Liver (tissue), 9 donors: ENCODE measurements around the gene IL21R. TPM values are rescaled to one million over a fixed set of nuclear protein-coding genes. Genes with fewer than 3 reads are reported as not detected.

ENCODE experiments used
- DNase-seq: peaks from one replicate; pipeline ENCODE4 v3.0.0-alpha.2; 2017; ENCODE audit warnings: low spot score
- H3K27ac ChIP-seq, 2 donors: one replicate each; pipeline ENCODE4 v1.7.0; 2013; ENCODE audit warnings: inconsistent platforms in 2 of 2, low read length in 2 of 2, control low read depth in 1 of 2, low read depth in 1 of 2, mild to moderate bottlenecking in 1 of 2
- H3K27me3 ChIP-seq, 4 donors: one replicate each; pipeline versions ENCODE4 v1.6.1 to v1.7.0; 2013; ENCODE audit warnings: low read length in 3 of 4, inconsistent platforms in 1 of 4, mild to moderate bottlenecking in 1 of 4, moderate library complexity in 1 of 4; ENCODE audit not compliant: control insufficient read depth in 4 of 4, insufficient read depth in 4 of 4
- H3K36me3 ChIP-seq, 4 donors: one replicate each; pipeline versions ENCODE4 v1.6.1 to v1.7.0; 2013; ENCODE audit warnings: low read length in 3 of 4, mild to moderate bottlenecking in 3 of 4, low read depth in 1 of 4, moderate library complexity in 1 of 4; ENCODE audit not compliant: control insufficient read depth in 4 of 4, insufficient read depth in 3 of 4
- H3K4me1 ChIP-seq, 4 donors: one replicate each; pipeline versions ENCODE4 v1.6.1 to v1.7.0; 2013; ENCODE audit warnings: low read length in 3 of 4, mild to moderate bottlenecking in 3 of 4, moderate library complexity in 1 of 4; ENCODE audit not compliant: control insufficient read depth in 4 of 4, insufficient read depth in 4 of 4
- H3K4me3 ChIP-seq, 3 donors: one replicate each; pipeline versions ENCODE4 v1.6.1 to v1.7.0; 2013; ENCODE audit warnings: low read length in 3 of 3, control low read depth in 1 of 3, low read depth in 1 of 3, mild to moderate bottlenecking in 1 of 3
- H3K9ac ChIP-seq, 2 donors: one replicate each; pipeline ENCODE4 v1.7.0; 2013; ENCODE audit warnings: low read length in 2 of 2, mild to moderate bottlenecking in 2 of 2, moderate library complexity in 2 of 2, control low read depth in 1 of 2, low read depth in 1 of 2
- H3K9me3 ChIP-seq, 4 donors: one replicate each; pipeline versions ENCODE4 v1.6.1 to v1.7.0; 2013; ENCODE audit warnings: low read length in 3 of 4; ENCODE audit not compliant: control insufficient read depth in 4 of 4
- EGR1 ChIP-seq, 2 donors: IDR thresholded peaks; 2 replicates each; pipeline ENCODE4 v1.6.1; 2016 to 2018; ENCODE audit warnings: antibody characterized with exemption in 2 of 2, low read depth in 2 of 2
- FOXA1 ChIP-seq: IDR thresholded peaks from 2 replicates; pipeline ENCODE4 v1.6.1; 2016; ENCODE audit warnings: antibody characterized with exemption
- FOXA2 ChIP-seq: IDR thresholded peaks from 2 replicates; pipeline ENCODE4 v1.6.1; 2016; ENCODE audit warnings: antibody characterized with exemption
- GABPA ChIP-seq, 2 donors: IDR thresholded peaks in 1 of 2; conservative IDR thresholded peaks in 1 of 2; 2 replicates each; pipeline ENCODE4 v1.6.1; 2016; ENCODE audit warnings: antibody characterized with exemption in 2 of 2, mild to moderate bottlenecking in 1 of 2, moderate library complexity in 1 of 2
- HNF4A ChIP-seq, 2 donors: conservative IDR thresholded peaks; 2 replicates each; pipeline ENCODE4 v1.6.1; 2016; ENCODE audit warnings: antibody characterized with exemption in 2 of 2, mild to moderate bottlenecking in 2 of 2
- HNF4G ChIP-seq: IDR thresholded peaks from 2 replicates; pipeline ENCODE4 v1.6.1; 2016; ENCODE audit warnings: antibody characterized with exemption
- JUND ChIP-seq, 2 donors: IDR thresholded peaks; 2 replicates each; pipeline ENCODE4 v1.6.1; 2016; ENCODE audit warnings: antibody characterized with exemption in 2 of 2
- NR2F2 ChIP-seq: IDR thresholded peaks from 2 replicates; pipeline ENCODE4 v1.6.1; 2016; ENCODE audit warnings: antibody characterized with exemption
- RAD21 ChIP-seq, 2 donors: IDR thresholded peaks; 2 replicates each; pipeline ENCODE4 v1.6.1; 2016; ENCODE audit warnings: antibody characterized with exemption in 2 of 2, mild to moderate bottlenecking in 2 of 2
- RXRA ChIP-seq, 2 donors: IDR thresholded peaks; 2 replicates each; pipeline ENCODE4 v1.6.1; 2017 to 2018; ENCODE audit warnings: antibody characterized with exemption in 2 of 2, mild to moderate bottlenecking in 1 of 2
- SP1 ChIP-seq: IDR thresholded peaks from 2 replicates; pipeline ENCODE4 v1.6.1; 2018; ENCODE audit warnings: antibody characterized with exemption, mild to moderate bottlenecking
- TAF1 ChIP-seq: conservative IDR thresholded peaks from 2 replicates; pipeline ENCODE4 v1.6.1; 2016; ENCODE audit warnings: antibody characterized with exemption, mild to moderate bottlenecking
- YY1 ChIP-seq: IDR thresholded peaks from 2 replicates; pipeline ENCODE4 v1.6.1; 2016; ENCODE audit warnings: antibody characterized with exemption, mild to moderate bottlenecking
- WGBS: extraction: QIAGEN DNeasy Blood & Tissue Kit; methylation state at CpG from one replicate; pipeline ENCODE4 v1.1.7; 2013; 5-methylcytosine and 5-hydroxymethylcytosine counted together
- polyA plus RNA-seq, 2 donors: library from polyadenylated mRNA; stranded (reverse) in 1 of 2; unstranded in 1 of 2; fragments of 200-250 nt in 1 of 2; fragments of >200 nt in 1 of 2; fragmentation: Nextera tagmentation in 1 of 2; extraction: Ambion mirVana in 1 of 2; gene quantifications; one replicate each; pipeline versions ENCODE4 v1.2.1 to v1.2.3, GENCODE V29; 2013 to 2015
- total RNA-seq, 2 donors: library from RNA; depleted of rRNA; stranded (reverse); fragments of >200 nt; gene quantifications; one replicate each; pipeline ENCODE4 v1.2.3, GENCODE V29; 2014
- TF ChIP-seq, protein P1 (sequence below): IDR thresholded peaks from 2 replicates; pipeline ENCODE4 v1.6.1; 2016; ENCODE audit warnings: antibody characterized with exemption, mild to moderate bottlenecking
- TF ChIP-seq, protein P2 (sequence below): IDR thresholded peaks from 2 replicates; pipeline ENCODE4 v1.6.1; 2016; ENCODE audit warnings: antibody characterized with exemption
- TF ChIP-seq, protein P3 (sequence below): fragments of 150-350 bp; IDR thresholded peaks from 2 replicates; pipeline ENCODE4 v1.5.1; 2017; ENCODE audit warnings: improper control_type of control experiment, low read depth, low read length; ENCODE audit not compliant: missing input control
- TF ChIP-seq, protein P4 (sequence below): IDR thresholded peaks from 2 replicates; pipeline ENCODE4 v1.6.1; 2016; ENCODE audit warnings: antibody characterized with exemption
- TF ChIP-seq, protein P5 (sequence below): IDR thresholded peaks from 2 replicates; pipeline ENCODE4 v1.6.1; 2016; ENCODE audit warnings: antibody characterized with exemption
- donor health status: healthy.
- donor health status: healthy.
- donor health status: healthy.
- donor health status: healthy.
- donor health status: healthy.

The IL21R gene
- total and polyA plus RNA-seq, 4 donors, result 0.19 to 0.84 (median 0.39) TPM

DNA sequence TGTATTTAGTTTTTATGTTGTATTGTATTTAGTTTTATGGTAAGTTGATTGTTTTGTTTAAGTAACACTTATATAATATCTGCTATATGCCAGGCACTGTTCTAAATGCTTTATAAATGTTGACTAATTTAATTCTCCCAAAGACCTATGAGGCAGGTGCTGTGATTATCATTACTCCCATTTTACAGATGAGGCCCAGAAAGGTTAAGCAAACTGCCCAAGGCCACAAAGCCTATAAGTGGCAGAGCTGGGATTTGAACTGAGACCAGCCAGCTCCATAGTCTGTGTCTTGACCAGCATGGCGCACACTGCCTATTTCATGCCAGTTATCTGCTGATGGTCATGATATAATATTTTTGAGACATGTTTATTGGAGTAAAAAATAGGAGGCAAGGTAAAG, 24.0 kb downstream of the IL21R start:
- WGBS, result 93% methylated on average over 1 of the region's 1 CpG
- no peak for DNase-seq
- Histone ChIP-seq H3K27ac (no peak overlapping the region), H3K9ac (no peak overlapping the region), H3K27me3 (no peaks in the 10 kb centered on the region), H3K9me3 (peaks cover 0 to 11% (median under 1%) of the 10 kb centered on the region in 4 donors), H3K36me3 (no peaks in the 10 kb centered on the region), H3K4me1 (no peaks in the 10 kb centered on the region), H3K4me3 (no peak overlapping the region)
- TF ChIP-seq FOXA1 (no peak), RXRA (IDR thresholded peaks at IDR 0.05) (no peak), RAD21 (IDR thresholded peaks at IDR 0.05) (no peak), HNF4G (no peak), EGR1 (IDR thresholded peaks at IDR 0.05; ENCODE audit: low read depth in 2 of 2) (no peak), FOXA2 (no peak), SP1 (no peak), YY1 (no peak), NR2F2 (no peak), JUND (IDR thresholded peaks at IDR 0.05) (no peak), HNF4A (conservative IDR thresholded peaks at IDR 0.05) (no peak), GABPA (IDR thresholded peaks at IDR 0.05 in 1 of 2, conservative IDR thresholded peaks at IDR 0.05 in 1 of 2) (no peak), TAF1 (no peak)
- TF ChIP-seq, protein P1, sequence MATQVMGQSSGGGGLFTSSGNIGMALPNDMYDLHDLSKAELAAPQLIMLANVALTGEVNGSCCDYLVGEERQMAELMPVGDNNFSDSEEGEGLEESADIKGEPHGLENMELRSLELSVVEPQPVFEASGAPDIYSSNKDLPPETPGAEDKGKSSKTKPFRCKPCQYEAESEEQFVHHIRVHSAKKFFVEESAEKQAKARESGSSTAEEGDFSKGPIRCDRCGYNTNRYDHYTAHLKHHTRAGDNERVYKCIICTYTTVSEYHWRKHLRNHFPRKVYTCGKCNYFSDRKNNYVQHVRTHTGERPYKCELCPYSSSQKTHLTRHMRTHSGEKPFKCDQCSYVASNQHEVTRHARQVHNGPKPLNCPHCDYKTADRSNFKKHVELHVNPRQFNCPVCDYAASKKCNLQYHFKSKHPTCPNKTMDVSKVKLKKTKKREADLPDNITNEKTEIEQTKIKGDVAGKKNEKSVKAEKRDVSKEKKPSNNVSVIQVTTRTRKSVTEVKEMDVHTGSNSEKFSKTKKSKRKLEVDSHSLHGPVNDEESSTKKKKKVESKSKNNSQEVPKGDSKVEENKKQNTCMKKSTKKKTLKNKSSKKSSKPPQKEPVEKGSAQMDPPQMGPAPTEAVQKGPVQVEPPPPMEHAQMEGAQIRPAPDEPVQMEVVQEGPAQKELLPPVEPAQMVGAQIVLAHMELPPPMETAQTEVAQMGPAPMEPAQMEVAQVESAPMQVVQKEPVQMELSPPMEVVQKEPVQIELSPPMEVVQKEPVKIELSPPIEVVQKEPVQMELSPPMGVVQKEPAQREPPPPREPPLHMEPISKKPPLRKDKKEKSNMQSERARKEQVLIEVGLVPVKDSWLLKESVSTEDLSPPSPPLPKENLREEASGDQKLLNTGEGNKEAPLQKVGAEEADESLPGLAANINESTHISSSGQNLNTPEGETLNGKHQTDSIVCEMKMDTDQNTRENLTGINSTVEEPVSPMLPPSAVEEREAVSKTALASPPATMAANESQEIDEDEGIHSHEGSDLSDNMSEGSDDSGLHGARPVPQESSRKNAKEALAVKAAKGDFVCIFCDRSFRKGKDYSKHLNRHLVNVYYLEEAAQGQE, result no peak
- TF ChIP-seq, protein P2, sequence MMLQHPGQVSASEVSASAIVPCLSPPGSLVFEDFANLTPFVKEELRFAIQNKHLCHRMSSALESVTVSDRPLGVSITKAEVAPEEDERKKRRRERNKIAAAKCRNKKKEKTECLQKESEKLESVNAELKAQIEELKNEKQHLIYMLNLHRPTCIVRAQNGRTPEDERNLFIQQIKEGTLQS, result no peak
- TF ChIP-seq, protein P3, sequence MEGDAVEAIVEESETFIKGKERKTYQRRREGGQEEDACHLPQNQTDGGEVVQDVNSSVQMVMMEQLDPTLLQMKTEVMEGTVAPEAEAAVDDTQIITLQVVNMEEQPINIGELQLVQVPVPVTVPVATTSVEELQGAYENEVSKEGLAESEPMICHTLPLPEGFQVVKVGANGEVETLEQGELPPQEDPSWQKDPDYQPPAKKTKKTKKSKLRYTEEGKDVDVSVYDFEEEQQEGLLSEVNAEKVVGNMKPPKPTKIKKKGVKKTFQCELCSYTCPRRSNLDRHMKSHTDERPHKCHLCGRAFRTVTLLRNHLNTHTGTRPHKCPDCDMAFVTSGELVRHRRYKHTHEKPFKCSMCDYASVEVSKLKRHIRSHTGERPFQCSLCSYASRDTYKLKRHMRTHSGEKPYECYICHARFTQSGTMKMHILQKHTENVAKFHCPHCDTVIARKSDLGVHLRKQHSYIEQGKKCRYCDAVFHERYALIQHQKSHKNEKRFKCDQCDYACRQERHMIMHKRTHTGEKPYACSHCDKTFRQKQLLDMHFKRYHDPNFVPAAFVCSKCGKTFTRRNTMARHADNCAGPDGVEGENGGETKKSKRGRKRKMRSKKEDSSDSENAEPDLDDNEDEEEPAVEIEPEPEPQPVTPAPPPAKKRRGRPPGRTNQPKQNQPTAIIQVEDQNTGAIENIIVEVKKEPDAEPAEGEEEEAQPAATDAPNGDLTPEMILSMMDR, result no peak
- TF ChIP-seq, protein P4, sequence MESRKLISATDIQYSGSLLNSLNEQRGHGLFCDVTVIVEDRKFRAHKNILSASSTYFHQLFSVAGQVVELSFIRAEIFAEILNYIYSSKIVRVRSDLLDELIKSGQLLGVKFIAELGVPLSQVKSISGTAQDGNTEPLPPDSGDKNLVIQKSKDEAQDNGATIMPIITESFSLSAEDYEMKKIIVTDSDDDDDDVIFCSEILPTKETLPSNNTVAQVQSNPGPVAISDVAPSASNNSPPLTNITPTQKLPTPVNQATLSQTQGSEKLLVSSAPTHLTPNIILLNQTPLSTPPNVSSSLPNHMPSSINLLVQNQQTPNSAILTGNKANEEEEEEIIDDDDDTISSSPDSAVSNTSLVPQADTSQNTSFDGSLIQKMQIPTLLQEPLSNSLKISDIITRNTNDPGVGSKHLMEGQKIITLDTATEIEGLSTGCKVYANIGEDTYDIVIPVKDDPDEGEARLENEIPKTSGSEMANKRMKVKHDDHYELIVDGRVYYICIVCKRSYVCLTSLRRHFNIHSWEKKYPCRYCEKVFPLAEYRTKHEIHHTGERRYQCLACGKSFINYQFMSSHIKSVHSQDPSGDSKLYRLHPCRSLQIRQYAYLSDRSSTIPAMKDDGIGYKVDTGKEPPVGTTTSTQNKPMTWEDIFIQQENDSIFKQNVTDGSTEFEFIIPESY, result no peak
- TF ChIP-seq, protein P5, sequence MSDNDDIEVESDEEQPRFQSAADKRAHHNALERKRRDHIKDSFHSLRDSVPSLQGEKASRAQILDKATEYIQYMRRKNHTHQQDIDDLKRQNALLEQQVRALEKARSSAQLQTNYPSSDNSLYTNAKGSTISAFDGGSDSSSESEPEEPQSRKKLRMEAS, result no peak
